Fibroblast of pulmonary artery (primary cell): ENCODE results near the gene PTPRJ.
A peak's percentile ranks its signal among the peaks of the same experiment; 100 is the strongest.

Source experiments
- DNase-seq: peaks from one replicate; pipeline ENCODE4 v3.0.0-alpha.2; 2010; ENCODE audit warnings: low read depth
- H3K4me3 ChIP-seq: replicated peaks from 2 replicates; pipeline ENCODE4 v1.5.1; 2011; ENCODE audit warnings: low read depth, mild to moderate bottlenecking, control low read depth, low read length, moderate library complexity
- TF ChIP-seq, protein P1 (sequence below): IDR thresholded peaks from 2 replicates; pipeline ENCODE4 v1.5.1; 2011; ENCODE audit warnings: mild to moderate bottlenecking, control low read depth, low read length, inconsistent platforms; ENCODE audit errors: missing control alignments

The PTPRJ gene

DNA sequence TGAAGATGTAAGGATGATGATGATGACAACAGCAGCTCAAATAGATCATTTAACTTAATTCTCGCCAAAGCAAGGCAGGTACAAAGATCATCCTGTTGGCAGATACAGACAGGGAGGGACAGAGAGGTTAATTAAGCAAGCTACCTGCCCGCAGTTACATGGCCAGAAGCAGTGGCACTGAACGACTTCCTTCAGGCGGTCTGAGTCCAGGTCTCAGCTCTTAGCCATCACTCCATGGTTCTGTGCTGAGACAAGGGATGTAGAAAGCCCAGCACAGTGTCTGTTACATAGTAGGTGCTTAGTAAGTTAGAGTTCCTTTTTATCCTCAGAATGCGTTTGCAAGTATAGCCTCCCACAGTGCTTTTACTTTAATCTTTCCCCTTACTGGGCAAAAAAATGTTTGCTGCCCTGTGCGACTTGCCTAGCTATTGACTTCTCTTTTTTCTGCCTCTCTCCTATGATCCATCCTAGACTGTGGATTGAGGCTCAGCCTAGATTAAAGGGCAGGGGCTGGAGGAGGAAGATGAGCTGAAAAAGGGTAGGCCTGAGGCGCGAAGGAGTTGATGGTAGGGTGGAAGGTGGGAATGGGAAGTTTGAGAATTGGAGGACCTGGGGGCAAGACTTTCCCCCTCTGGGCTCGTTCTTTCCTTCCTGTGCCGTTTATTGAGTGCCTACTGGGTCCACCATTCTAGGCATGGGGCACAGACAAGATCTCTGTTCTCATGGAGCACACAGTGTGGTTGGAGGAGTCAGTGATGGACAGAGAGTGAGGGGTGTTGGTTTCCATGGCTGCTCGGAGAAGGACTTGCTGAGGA is 128.1 kb downstream of the PTPRJ start:
- no peak overlapping the region for H3K4me3 ChIP-seq
- TF ChIP-seq, protein P1, sequence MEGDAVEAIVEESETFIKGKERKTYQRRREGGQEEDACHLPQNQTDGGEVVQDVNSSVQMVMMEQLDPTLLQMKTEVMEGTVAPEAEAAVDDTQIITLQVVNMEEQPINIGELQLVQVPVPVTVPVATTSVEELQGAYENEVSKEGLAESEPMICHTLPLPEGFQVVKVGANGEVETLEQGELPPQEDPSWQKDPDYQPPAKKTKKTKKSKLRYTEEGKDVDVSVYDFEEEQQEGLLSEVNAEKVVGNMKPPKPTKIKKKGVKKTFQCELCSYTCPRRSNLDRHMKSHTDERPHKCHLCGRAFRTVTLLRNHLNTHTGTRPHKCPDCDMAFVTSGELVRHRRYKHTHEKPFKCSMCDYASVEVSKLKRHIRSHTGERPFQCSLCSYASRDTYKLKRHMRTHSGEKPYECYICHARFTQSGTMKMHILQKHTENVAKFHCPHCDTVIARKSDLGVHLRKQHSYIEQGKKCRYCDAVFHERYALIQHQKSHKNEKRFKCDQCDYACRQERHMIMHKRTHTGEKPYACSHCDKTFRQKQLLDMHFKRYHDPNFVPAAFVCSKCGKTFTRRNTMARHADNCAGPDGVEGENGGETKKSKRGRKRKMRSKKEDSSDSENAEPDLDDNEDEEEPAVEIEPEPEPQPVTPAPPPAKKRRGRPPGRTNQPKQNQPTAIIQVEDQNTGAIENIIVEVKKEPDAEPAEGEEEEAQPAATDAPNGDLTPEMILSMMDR = no peak
- DNase-seq = no peak

DNA sequence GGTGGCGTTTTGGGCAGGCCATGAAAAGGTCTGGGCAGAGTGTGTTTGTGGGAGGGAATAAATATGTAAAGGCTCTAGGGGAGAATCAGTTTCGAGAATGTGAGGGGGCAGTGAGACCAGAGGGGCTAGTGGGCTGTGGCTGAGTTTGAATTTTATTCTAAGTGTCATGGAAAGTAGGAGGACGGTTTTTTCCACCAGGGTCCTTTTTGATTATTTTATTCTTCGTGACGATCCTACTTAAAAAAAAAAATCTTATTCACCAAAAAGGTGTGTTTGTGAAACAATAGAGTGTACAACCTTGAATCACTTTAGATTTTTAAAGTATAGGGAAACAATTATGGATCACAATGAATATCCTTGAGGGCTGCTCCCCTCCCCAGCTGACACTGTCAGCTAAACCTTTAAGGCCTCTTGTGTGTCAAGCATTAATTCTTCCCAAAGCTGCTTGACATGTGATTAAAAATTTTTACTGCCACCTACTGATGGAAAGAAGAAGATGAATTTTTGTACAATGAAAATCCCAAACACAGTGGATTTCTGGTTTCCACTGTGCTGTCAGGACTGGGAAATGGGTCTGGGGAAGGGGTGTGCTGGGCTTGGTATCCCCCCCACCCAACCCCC is 128.8 kb downstream of the PTPRJ start:
- H3K4me3 ChIP-seq = no peak overlapping the region
- TF ChIP-seq, protein P1 = peak; percentile 42
- peak; percentile 70 for DNase-seq

DNA sequence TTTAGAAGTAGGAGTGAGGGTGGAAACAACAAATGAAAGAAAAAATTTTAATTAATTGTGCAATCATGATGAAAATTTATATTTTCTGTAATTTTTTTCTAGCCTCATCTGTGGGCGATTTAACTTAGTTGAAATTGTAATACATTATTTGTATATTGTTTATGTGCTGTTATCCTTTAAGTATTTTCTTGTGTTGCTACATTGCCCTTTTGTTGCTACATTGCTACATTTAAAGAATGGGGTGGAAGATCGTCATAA is 130.1 kb downstream of the PTPRJ start:
- TF ChIP-seq, protein P1 = no peak
- no peak for DNase-seq
- no peak overlapping the region for H3K4me3 ChIP-seq

DNA sequence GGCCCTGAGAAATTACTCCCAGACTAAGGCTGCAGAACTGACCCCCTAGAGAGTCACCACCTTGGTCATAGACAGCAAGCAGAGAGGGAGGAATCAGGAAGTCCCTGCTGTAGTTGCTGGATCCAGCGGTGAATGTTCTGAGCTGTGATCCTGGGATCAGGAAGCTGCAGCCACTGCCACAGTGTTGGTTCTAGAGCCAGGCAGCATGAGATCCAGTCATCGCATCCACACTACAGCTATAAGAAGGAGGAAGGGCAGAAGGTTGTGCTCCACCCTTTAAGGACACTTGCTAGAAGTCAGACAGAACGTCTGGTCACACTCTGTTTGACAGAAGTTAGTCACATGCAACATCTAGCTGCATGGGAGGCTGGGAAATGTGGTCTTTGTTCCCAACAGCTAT is 131.5 kb downstream of the PTPRJ start:
- no peak overlapping the region for H3K4me3 ChIP-seq
- no peak for DNase-seq
- TF ChIP-seq, protein P1 = no peak

DNA sequence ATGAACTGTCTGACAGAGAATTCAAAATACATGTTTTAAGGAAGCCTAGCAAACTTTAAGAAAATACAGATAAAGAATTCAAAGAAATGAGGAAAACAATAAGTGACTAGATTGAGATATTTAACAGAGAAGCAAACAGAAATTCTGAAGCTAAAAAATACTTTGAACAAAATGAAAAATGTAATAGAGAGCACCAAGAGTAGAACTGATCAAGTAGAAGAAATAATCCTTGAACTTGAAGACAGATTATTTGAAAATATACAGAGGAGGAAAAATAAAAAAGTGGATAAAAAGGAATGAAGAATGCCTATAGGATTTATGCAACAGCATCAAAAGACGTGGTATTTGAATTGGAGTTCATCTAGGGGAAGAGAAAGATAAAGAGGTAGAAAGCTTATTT is 134.4 kb downstream of the PTPRJ start:
- TF ChIP-seq, protein P1 = no peak
- H3K4me3 ChIP-seq = no peak overlapping the region
- DNase-seq = no peak

DNA sequence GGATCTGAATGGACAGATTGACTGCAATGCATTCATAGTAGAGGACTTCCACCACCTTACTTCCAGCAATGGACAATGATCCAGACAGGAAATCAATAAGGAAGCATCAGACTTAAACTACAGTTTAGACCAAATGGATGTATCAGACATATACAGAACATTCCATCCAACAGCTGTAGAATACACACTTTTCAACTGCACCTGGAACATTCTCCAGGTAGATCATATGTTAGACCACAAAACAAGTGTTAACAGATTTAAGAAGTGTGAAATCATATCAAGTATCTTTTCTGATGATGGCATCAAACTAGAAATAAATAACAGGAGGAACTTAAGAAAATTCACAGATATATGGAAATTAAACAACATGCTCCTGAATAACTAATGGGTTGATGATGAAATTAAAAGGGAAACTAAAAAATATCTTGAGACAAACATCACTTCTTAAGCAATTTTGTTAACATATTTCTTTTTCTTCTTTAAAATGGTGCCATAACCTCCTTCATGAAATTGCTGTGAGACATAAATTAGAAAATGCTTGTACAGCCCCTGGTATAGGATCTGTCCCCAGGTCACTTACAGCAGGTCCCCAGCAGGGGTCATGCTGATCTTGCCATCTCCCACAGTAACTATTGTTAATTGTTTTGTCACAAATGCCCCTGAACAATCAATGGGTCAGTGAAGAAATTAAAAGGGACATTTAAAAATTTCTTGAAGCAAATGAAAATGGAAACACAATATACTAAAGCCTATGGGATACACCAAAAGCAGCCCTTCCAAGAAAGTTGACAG is 136.3 kb downstream of the PTPRJ start:
- DNase-seq = peak; percentile 48
- TF ChIP-seq, protein P1 = peak; percentile 58
- H3K4me3 ChIP-seq = no peak overlapping the region
